GF-D8 (cell line): ENCODE measurements around the gene C12orf60.

ENCODE experiments used
- DNase-seq: peaks from one replicate; lab custom pipeline; 2025; lab: John Stamatoyannopoulos, UW

Gene C12orf60

GRCh38 chr12:14777271-14777670 is 26.2 kb upstream of the C12orf60 start:
- no peak for DNase-seq

DNA sequence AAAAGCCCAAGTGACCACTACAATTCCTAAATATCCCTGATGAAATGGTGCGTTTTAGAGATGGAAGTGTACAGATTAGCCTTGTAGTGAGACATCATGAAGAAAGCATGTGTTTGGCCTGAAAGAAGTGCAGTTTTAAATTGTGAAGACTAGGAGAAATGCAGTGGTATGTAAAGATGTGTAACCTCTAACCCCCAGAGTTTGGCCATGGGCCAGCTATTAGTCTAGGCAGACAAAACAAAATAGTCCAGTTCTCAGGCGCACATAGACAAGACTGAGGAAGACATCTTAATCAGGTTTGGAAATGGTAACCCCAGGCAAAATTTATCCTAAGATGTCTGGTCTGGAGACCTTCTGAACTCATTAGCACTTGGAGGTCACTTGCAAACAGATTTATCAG is 23.6 kb upstream of the C12orf60 start:
- DNase-seq = no peak

- DNase-seq = no peak
Observed at GRCh38 chr12:14780859-14781258, 22.6 kb upstream of the C12orf60 start.

GRCh38 chr12:14781563-14781962 is 21.9 kb upstream of the C12orf60 start:
- no peak for DNase-seq

- DNase-seq = no peak
Observed at GRCh38 chr12:14782756-14783155, 20.7 kb upstream of the C12orf60 start.

- DNase-seq = no peak
Observed at GRCh38 chr12:14784471-14784870, 19.0 kb upstream of the C12orf60 start.

GRCh38 chr12:14785568-14785967 is 17.9 kb upstream of the C12orf60 start:
- no peak for DNase-seq

DNA sequence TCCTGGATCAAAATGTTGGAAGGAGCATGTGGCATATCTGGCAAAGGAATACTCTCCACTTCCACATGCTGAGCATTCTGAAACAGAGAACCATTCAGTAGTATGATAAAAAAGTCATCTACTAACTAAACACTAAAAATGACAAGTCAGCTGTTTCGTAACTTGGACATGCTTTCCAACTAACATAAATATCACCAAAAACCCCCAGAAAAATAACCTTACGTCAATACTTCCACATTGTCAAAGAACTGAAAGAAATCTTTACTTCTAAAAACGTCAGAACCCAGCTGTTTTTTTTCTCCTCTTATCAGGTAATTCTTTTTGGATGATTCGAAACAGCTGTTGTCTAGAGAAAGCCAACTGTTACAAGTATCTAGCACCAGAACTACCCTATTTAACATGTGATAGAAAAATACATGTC is 8.4 kb upstream of the C12orf60 start:
- no peak for DNase-seq

- DNase-seq = no peak
Observed at GRCh38 chr12:14802247-14802646, 1.2 kb upstream of the C12orf60 start.

GRCh38 chr12:14802721-14803010 is 804 bp upstream of the C12orf60 start:
- DNase-seq = no peak

DNA sequence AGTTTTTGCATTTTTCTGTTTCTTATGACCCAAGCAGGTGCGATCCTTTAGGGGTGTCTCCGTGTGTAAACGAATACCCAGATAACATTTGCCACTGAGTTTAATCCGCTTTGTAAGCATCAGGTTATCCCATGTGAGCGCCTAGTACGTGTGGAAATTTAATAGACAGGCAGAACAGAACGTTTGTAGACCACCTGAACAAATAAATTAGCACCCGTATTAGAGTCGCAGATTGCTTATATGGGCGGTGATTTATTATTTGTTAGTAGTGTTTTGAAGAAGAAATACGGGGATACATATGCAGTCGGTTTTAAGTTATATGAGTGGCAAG is 325 bp downstream of the C12orf60 start:
- no peak for DNase-seq

GRCh38 chr12:14810167-14810952 is 6.9 kb downstream of the C12orf60 start:
- no peak for DNase-seq

GRCh38 chr12:14810953-14811483 is 7.5 kb downstream of the C12orf60 start:
- DNase-seq = no peak

DNA sequence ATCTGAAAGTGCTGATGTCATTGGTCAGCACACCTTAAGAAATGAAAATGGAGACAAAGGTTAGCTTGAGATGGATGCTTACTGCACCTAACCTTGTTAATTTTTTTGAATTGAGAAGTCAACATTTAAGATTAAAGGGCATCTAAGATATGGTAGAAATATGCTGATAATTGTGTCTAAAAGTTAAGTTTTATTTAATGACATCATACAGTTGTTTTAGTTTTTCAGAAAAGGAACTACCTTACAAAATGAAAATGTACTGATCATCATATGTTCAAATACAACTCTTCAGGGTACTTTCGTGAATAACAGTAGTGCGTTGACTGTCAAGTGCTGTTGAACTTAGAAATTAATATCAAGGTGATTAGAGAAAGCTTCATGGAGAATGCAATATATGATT is 8.0 kb downstream of the C12orf60 start:
- DNase-seq = no peak

DNA sequence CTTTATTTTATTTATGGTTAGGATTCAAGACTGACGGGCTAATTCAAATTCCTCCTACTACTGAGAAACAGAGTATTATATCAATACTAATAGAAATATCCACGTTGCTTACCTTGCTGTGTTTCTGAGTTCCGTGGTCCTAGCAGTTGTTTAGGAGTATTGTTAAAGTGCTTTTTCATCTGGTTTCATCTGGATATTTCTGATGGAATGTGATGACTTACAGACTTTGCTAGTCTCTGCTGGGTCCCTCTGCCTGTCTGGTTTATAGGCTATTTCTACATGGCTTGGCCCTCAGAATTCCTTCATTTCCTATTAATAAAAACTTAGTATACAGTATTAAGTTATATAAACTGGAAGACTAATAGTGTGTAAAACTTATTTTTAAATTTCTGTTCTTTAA is 10.5 kb downstream of the C12orf60 start, which contains the start of gene SMCO3:
Gene SMCO3 (minus strand): TSS at position 169 of the 400 bp plus-strand sequence. CDS start 7,502 bp downstream, outside the sequence.
- no peak for DNase-seq

- no peak for DNase-seq
Observed at GRCh38 chr12:14824012-14824634, 20.7 kb downstream of the C12orf60 start.

GRCh38 chr12:14825256-14825655 is 21.8 kb downstream of the C12orf60 start:
- DNase-seq = no peak

GRCh38 chr12:14826491-14826890 is 23.0 kb downstream of the C12orf60 start:
- no peak for DNase-seq

- DNase-seq = no peak
Observed at GRCh38 chr12:14827043-14827442, 23.6 kb downstream of the C12orf60 start.

GRCh38 chr12:14828892-14829291 is 25.4 kb downstream of the C12orf60 start:
- DNase-seq = no peak

- DNase-seq = no peak
Observed at GRCh38 chr12:14833336-14833735, 29.9 kb downstream of the C12orf60 start.

DNA sequence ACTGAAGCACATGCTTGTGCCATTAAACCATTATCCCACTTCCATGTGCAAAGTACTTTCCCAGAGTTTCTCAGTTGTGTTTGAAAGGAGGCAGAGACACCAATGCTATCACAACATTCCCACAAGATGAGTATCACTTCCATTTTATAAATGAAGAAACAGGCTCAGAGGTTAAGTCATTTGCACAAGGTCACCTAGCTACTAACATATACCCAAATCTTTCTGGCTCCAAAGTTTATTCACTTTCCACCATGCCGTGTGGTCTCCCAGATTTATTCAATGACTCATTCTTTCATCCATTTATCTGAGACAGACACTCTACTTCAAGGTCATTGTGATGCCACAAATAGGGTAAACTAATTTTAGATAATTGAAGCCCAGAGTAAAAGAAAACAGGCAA is 30.5 kb downstream of the C12orf60 start:
- DNase-seq = no peak

DNA sequence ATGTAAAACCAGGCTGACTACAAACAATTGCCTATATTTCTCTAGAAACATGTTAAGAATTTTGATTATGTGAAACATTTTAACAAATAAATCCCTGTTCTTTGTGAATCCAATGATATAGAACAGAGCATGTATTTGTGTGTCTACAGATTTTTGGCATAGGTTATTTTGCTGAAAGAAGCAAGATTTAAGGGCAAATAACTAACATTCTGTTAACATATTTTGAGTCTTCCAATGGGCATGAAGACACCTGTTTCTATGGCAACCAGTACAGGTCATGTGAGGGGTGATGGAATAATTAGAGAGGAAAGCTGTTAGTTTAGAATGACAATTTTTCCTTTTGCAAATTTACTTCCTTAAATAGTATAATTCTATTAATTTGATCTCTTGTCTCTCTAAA is 31.0 kb downstream of the C12orf60 start:
- DNase-seq = no peak
